Left ventricle myocardium inferior (tissue), 1 donor: ENCODE measurements around the gene TMEM176B. TPM values are rescaled to one million over a fixed set of nuclear protein-coding genes. Genes with fewer than 3 reads are reported as not detected.

ENCODE experiments used
- DNase-seq: peaks from one replicate; pipeline ENCODE4 v3.0.0-alpha.2; 2020
- H3K27ac ChIP-seq: fragments of 200-600 bp; replicated peaks from 2 replicates; pipeline ENCODE4 v1.8.0; 2021
- H3K27me3 ChIP-seq: fragments of 200-600 bp; 2 replicates; pipeline ENCODE4 v1.8.0; 2021; ENCODE audit warnings: low read depth
- H3K36me3 ChIP-seq: fragments of 200-600 bp; 2 replicates; pipeline ENCODE4 v1.8.0; 2021
- H3K4me1 ChIP-seq: fragments of 200-600 bp; 2 replicates; pipeline ENCODE4 v1.8.0; 2021
- H3K4me3 ChIP-seq: fragments of 200-600 bp; 2 replicates; pipeline ENCODE4 v1.8.0; 2021; ENCODE audit warnings: mild to moderate bottlenecking, moderate library complexity
- H3K9me3 ChIP-seq: fragments of 200-600 bp; replicated peaks from 2 replicates; pipeline ENCODE4 v1.8.0; 2021
- CTCF ChIP-seq: fragments of 200-600 bp; IDR thresholded peaks from 2 replicates; pipeline ENCODE4 v1.8.0; 2021; ENCODE audit warnings: antibody characterized with exemption, mild to moderate bottlenecking, borderline replicate concordance
- intact Hi-C: fragments of 100-400 bp; cut with micrococcal nuclease; formaldehyde crosslinking; loops from one replicate; pipeline ENCODE4 v1.11.0; 2022
- total RNA-seq: library from RNA; stranded (reverse); fragmentation: NEBNext Ultra II Directional; extraction: Animal tissue kit (Norgen Biotek cat#: 25700); gene quantifications from one replicate; pipeline ENCODE4 v1.2.1, GENCODE V29; 2021
- donor health status: DM: no; HTN: yes; CAD: no; lungs with severe emphysema.

TMEM176B gene
- total RNA-seq, 1 donor from 2014 or later = 34.0 TPM

- Histone ChIP-seq H3K4me3 (no peak overlapping the region), H3K27me3 (peaks cover 12% of the 10 kb centered on the region), H3K36me3 (no peaks in the 10 kb centered on the region), H3K27ac (no peak overlapping the region), H3K4me1 (peaks cover 41% of the 10 kb centered on the region), H3K9me3 (no peaks in the 10 kb centered on the region)
- no peak for DNase-seq
- intact Hi-C loops = no loop called here
- no peak for TF ChIP-seq CTCF
Measured at GRCh38 chr7:150828384-150828783, 28.2 kb upstream of the TMEM176B start.

DNA sequence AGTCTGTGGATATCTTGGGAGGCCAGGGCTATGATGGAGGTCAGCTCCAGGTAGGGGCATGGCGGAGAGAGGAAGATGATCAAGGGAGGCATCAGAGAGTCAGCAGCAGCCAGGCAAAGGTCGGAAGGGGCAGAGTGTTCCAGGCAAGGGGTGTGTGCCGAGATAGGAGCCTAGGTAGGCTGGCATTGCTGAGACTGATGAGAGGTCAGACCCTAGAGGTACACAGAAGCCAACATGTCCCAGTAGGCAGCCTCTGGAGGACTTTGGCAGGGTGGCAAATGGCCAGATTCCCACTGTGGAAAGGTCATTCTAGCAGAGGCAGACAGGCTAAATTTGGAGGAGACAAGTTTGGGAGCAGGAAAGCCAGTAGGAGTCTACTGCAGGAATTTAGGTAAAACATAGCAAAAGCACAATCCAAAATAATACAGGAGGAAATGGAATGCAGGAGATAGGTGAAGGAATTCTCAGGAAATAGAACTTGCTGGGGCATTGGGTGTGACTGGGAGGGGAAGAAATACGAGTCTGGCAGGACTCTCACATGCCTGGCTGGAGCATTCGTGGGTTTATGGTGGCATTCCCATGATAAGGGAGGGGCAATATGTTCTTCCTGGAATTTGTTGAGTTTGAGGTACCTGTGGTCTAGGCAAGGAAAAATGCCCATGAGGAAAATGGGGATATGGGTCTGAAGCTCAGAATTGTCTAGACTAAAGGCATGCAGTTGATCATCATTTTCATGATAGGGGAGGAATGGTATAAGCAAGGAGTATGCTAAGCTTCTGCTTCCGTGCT is 26.1 kb upstream of the TMEM176B start:
- no peak overlapping the region for H3K4me3 ChIP-seq
- H3K9me3 ChIP-seq = no peaks in the 10 kb centered on the region
- H3K36me3 ChIP-seq = no peaks in the 10 kb centered on the region
- peak overlapping the region; percentile 71 for H3K27ac ChIP-seq
- no peak for TF ChIP-seq CTCF
- intact Hi-C loops = no loop called here
- H3K4me1 ChIP-seq = peaks cover 43% of the 10 kb centered on the region
- peak; percentile 66 for DNase-seq
- peaks cover 5% of the 10 kb centered on the region for H3K27me3 ChIP-seq

- peaks cover 55% of the 10 kb centered on the region for H3K4me1 ChIP-seq
- no peaks in the 10 kb centered on the region for H3K9me3 ChIP-seq
- TF ChIP-seq CTCF = no peak
- H3K4me3 ChIP-seq = no peak overlapping the region
- no peaks in the 10 kb centered on the region for H3K36me3 ChIP-seq
- DNase-seq = no peak
- intact Hi-C loops = no loop called here
- H3K27ac ChIP-seq = peak overlapping the region; percentile 71
- no peaks in the 10 kb centered on the region for H3K27me3 ChIP-seq
Measured at GRCh38 chr7:150824379-150825177, 24.4 kb upstream of the TMEM176B start.

- no peak for DNase-seq
- peak overlapping the region; percentile 71 for H3K27ac ChIP-seq
- H3K36me3 ChIP-seq = no peaks in the 10 kb centered on the region
- no peaks in the 10 kb centered on the region for H3K27me3 ChIP-seq
- H3K4me1 ChIP-seq = peaks cover 55% of the 10 kb centered on the region
- intact Hi-C loops = no loop called here
- no peaks in the 10 kb centered on the region for H3K9me3 ChIP-seq
- no peak overlapping the region for H3K4me3 ChIP-seq
- no peak for TF ChIP-seq CTCF
Measured at GRCh38 chr7:150823484-150824126, 23.4 kb upstream of the TMEM176B start.

DNA sequence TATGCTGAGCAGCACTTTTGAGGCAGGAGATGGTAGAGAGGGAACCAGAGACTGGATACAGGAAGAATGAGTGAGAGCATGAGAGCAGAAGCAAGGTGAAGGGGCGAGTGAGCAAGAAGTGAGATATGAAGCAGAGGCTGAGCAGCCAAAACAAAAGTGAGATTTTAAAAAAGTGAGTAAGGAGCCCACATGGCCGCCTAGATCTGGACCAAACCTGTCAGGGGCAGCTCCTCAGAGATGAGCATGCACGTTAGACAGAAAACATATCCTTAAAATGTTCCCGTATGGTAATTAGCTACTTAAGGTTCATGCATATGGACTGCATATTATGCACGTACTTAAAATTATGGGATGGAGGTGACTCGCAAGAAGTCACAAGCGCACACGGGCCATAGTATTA is 22.9 kb upstream of the TMEM176B start:
- intact Hi-C loops = no loop called here
- Histone ChIP-seq H3K27me3 (no peaks in the 10 kb centered on the region), H3K4me3 (no peak overlapping the region), H3K9me3 (no peaks in the 10 kb centered on the region), H3K36me3 (no peaks in the 10 kb centered on the region), H3K4me1 (peaks cover 55% of the 10 kb centered on the region), H3K27ac (peak overlapping the region; percentile 71)
- TF ChIP-seq CTCF = no peak
- no peak for DNase-seq
